Esophagus squamous epithelium (tissue), 5 donors: ENCODE measurements around the gene PHF2. TPM values are rescaled to one million over a fixed set of nuclear protein-coding genes. Genes with fewer than 3 reads are reported as not detected.

Source experiments
- DNase-seq: peaks from one replicate; lab custom pipeline; 2025; lab: John Stamatoyannopoulos, UW
- H3K27ac ChIP-seq, 4 donors: fragments of 200-600 bp; sonication (generic); one replicate each; pipeline ENCODE4 v1.5.1; 2016 to 2019; ENCODE audit warnings: mild to moderate bottlenecking in 1 of 4
- H3K27me3 ChIP-seq, 4 donors: fragments of 200-600 bp; sonication (generic); 1 replicate in 3 of 4; 2 replicates in 1 of 4; pipeline versions ENCODE4 v1.5.1 to v1.6.0; 2017 to 2021; ENCODE audit warnings: antibody characterized with exemption in 1 of 4
- H3K36me3 ChIP-seq, 3 donors: fragments of 200-600 bp; sonication (generic); one replicate each; pipeline ENCODE4 v1.5.1; 2016 to 2019
- H3K4me1 ChIP-seq, 3 donors: fragments of 200-600 bp; sonication (generic); one replicate each; pipeline ENCODE4 v1.5.1; 2017 to 2019
- H3K4me3 ChIP-seq, 4 donors: fragments of 200-600 bp; sonication (generic); 1 replicate in 3 of 4; 2 replicates in 1 of 4; pipeline ENCODE4 v1.5.1; 2016 to 2019; ENCODE audit warnings: mild to moderate bottlenecking in 2 of 4, moderate library complexity in 1 of 4
- H3K9me3 ChIP-seq, 3 donors: fragments of 200-600 bp; sonication (generic); one replicate each; pipeline ENCODE4 v1.5.1; 2016 to 2019
- CTCF ChIP-seq, 6 experiments: fragments of 450-650 bp in 4 of 6; fragments of 200-600 bp in 2 of 6; sonication (generic) in 2 of 6; IDR thresholded peaks; one replicate each; pipeline ENCODE4 v1.5.1; 2016 to 2019; ENCODE audit warnings: antibody characterized with exemption in 6 of 6, mild to moderate bottlenecking in 4 of 6, moderate library complexity in 4 of 6
- POLR2A ChIP-seq, 4 donors: fragments of 450-650 bp; IDR thresholded peaks; one replicate each; pipeline ENCODE4 v1.6.1; 2017; ENCODE audit warnings: antibody characterized with exemption in 4 of 4, mild to moderate bottlenecking in 4 of 4, moderate library complexity in 3 of 4
- WGBS, 2 donors: methylation state at CpG; one replicate each; pipeline ENCODE4 v1.1.5; 2018; 5-methylcytosine and 5-hydroxymethylcytosine counted together
- intact Hi-C: fragments of 100-400 bp; cut with DNase I; formaldehyde crosslinking; loops from one replicate; pipeline ENCODE4 v1.15.0; 2022
- total RNA-seq, 4 donors: library from RNA; depleted of rRNA; stranded (reverse); fragments of >200 nt; gene quantifications; one replicate each; pipeline ENCODE4 v1.1.0, GENCODE V29; 2016
- donor health status: DM: yes; HTN: yes; CAD: no.

The PHF2 gene
- total RNA-seq, 4 donors from 2014 or later, result 13.3 to 22.6 (median 17.5) TPM

GRCh38 chr9:93599571-93600403 is 23.4 kb downstream of the PHF2 start:
- WGBS, 2 donors, result 70 to 74% methylated on average over 7 to 16 of the region's 17 CpGs
- intact Hi-C loops, result no loop called here
- Histone ChIP-seq H3K4me3 (no peak overlapping the region), H3K4me1 (peaks cover 0 to 31% (median 13%) of the 10 kb centered on the region in 3 donors), H3K27me3 (no peaks in the 10 kb centered on the region), H3K27ac (no peak overlapping the region), H3K36me3 (no peaks in the 10 kb centered on the region), H3K9me3 (no peaks in the 10 kb centered on the region)
- no peak for DNase-seq
- TF ChIP-seq POLR2A (IDR thresholded peaks at IDR 0.05), result no peak
- TF ChIP-seq CTCF (IDR thresholded peaks at IDR 0.05), result no peak

GRCh38 chr9:93600504-93600903 is 24.1 kb downstream of the PHF2 start:
- no peak overlapping the region for H3K4me3 ChIP-seq
- no peaks in the 10 kb centered on the region for H3K27me3 ChIP-seq
- intact Hi-C loops, result no loop called here
- H3K4me1 ChIP-seq, result peaks cover 0 to 31% (median 13%) of the 10 kb centered on the region in 3 donors
- H3K9me3 ChIP-seq, result no peaks in the 10 kb centered on the region
- TF ChIP-seq CTCF (IDR thresholded peaks at IDR 0.05), result no peak
- no peak for DNase-seq
- 0 to 37% methylated on average over 1 to 3 of the region's 3 CpGs for WGBS, 2 donors
- H3K36me3 ChIP-seq, result no peaks in the 10 kb centered on the region
- no peak overlapping the region for H3K27ac ChIP-seq

GRCh38 chr9:93601063-93601462 is 24.7 kb downstream of the PHF2 start:
- H3K36me3 ChIP-seq, result no peaks in the 10 kb centered on the region
- H3K4me3 ChIP-seq, result no peak overlapping the region
- no peak for TF ChIP-seq CTCF (IDR thresholded peaks at IDR 0.05)
- no peak for TF ChIP-seq POLR2A (IDR thresholded peaks at IDR 0.05)
- H3K27me3 ChIP-seq, result no peaks in the 10 kb centered on the region
- H3K9me3 ChIP-seq, result no peaks in the 10 kb centered on the region
- 67 to 83% methylated on average over 4 of the region's 4 CpGs for WGBS, 2 donors
- peaks cover 0 to 31% (median 13%) of the 10 kb centered on the region in 3 donors for H3K4me1 ChIP-seq
- intact Hi-C loops, result no loop called here
- no peak for DNase-seq
- H3K27ac ChIP-seq, result no peak overlapping the region

GRCh38 chr9:93601666-93602065 is 25.3 kb downstream of the PHF2 start:
- intact Hi-C loops, result no loop called here
- TF ChIP-seq POLR2A (IDR thresholded peaks at IDR 0.05) (no peak), CTCF (IDR thresholded peaks at IDR 0.05) (no peak)
- Histone ChIP-seq H3K4me1 (peaks cover 0 to 31% (median 13%) of the 10 kb centered on the region in 3 donors), H3K36me3 (no peaks in the 10 kb centered on the region), H3K27me3 (no peaks in the 10 kb centered on the region), H3K4me3 (no peak overlapping the region), H3K9me3 (no peaks in the 10 kb centered on the region), H3K27ac (no peak overlapping the region)
- no peak for DNase-seq
- 80 to 93% methylated on average over 3 to 4 of the region's 5 CpGs for WGBS, 2 donors

DNA sequence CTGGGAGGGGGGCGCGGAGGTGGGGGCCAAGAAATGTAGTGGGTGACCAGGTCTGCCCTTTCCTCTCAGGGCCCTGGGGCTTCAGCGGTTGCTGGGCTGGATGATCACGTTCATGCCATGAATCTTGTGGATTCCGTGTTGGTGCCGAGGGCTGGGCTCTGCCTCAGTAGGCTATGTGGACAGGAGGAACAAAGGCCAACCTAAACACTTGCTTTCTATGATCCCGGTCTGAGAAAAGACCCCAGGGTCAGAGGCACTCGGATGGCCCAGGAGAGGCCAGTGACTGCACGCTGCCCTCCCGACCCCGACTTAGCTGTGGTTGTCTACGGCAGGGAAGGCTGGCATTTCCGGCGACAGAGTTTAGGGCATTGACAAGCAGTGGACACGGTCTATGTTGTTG is 26.6 kb downstream of the PHF2 start:
- H3K4me3 ChIP-seq, result no peak overlapping the region
- no peak for TF ChIP-seq POLR2A (IDR thresholded peaks at IDR 0.05)
- TF ChIP-seq CTCF (IDR thresholded peaks at IDR 0.05), result no peak
- H3K9me3 ChIP-seq, result peaks cover 0 to 7% (median 0%) of the 10 kb centered on the region in 3 donors
- H3K27me3 ChIP-seq, result no peaks in the 10 kb centered on the region
- no peak overlapping the region for H3K27ac ChIP-seq
- peaks cover 0 to 28% (median 13%) of the 10 kb centered on the region in 3 donors for H3K4me1 ChIP-seq
- no peak for DNase-seq
- 94% methylated on average over 5 to 15 of the region's 15 CpGs for WGBS, 2 donors
- H3K36me3 ChIP-seq, result no peaks in the 10 kb centered on the region
- intact Hi-C loops, result no loop called here
